ENCODE results near the gene ROR1.

The ROR1 gene

DNA sequence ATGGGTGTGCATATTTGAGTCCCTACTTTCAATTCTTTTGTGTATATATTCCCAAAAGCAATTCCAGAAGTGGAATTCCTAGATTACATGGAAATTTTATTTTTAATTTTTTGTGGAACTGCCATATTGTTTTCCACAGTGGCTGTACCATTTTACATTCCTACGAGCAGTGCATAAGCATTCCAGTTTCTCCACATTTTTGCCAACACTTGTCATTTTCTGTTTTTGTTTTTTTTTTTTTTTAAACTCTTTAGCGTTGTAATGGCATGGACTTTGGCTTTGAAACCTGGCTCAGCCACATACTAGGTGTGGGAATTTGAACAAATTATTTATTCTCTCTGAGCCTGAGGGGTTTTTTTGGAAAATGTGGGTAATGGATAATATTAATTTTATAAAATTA is 215.1 kb downstream of the ROR1 start:
- in situ Hi-C loops (cut with MboI; ENCODE audit: low sequenced_read_pairs, unreplicated experiment): no loop called here
- TF ChIP-seq, protein P1, sequence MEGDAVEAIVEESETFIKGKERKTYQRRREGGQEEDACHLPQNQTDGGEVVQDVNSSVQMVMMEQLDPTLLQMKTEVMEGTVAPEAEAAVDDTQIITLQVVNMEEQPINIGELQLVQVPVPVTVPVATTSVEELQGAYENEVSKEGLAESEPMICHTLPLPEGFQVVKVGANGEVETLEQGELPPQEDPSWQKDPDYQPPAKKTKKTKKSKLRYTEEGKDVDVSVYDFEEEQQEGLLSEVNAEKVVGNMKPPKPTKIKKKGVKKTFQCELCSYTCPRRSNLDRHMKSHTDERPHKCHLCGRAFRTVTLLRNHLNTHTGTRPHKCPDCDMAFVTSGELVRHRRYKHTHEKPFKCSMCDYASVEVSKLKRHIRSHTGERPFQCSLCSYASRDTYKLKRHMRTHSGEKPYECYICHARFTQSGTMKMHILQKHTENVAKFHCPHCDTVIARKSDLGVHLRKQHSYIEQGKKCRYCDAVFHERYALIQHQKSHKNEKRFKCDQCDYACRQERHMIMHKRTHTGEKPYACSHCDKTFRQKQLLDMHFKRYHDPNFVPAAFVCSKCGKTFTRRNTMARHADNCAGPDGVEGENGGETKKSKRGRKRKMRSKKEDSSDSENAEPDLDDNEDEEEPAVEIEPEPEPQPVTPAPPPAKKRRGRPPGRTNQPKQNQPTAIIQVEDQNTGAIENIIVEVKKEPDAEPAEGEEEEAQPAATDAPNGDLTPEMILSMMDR (IDR thresholded peaks at IDR 0.05; ENCODE audit: borderline replicate concordance, control extremely low read depth, extremely low read depth, insufficient read depth, missing control alignments): no peak
- DNase-seq (ENCODE audit: low spot score): no peak

DNA sequence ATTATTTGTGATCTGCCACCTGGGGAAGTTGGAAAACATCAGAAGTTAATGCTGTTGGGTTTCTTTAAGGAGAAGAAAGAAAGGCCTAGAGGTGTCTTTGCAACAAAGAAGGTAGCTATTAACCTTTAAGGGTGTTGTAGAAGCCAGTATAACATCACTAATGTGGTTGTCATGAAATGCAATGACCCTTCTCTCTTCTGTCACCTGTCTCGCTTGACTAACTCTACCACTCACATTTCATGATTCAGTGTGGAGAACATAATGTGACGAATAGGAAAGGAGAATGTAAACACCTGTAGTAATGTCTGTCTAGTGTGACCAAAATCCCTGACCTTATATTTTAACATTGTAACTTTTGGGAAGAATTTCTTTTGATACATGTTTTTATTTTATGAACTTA is 217.9 kb downstream of the ROR1 start:
- TF ChIP-seq, protein P1 (IDR thresholded peaks at IDR 0.05; ENCODE audit: borderline replicate concordance, control extremely low read depth, extremely low read depth, insufficient read depth, missing control alignments): no peak
- in situ Hi-C loops (cut with MboI; ENCODE audit: low sequenced_read_pairs, unreplicated experiment): no loop called here
- DNase-seq (ENCODE audit: low spot score): no peak

DNA sequence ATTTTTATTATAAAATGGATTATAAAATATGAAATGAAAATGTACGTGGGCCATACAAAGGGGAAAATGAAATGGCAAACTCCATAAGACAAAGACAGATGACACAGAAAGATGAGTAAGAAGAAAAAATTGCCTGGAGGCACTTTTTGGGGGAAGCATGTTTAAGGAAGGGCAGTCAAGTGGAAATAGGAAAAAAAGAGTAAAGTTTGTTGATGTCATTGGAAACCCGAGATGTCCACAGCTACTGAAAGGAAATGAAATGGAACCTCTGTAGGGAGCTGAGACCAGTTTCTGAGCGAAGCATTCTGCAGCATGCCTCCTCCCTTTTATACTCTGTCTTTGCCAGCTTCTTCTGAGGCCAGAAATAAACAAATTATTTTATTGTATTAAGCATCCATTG is 226.2 kb downstream of the ROR1 start:
- in situ Hi-C loops (cut with MboI; ENCODE audit: low sequenced_read_pairs, unreplicated experiment): no loop called here
- TF ChIP-seq, protein P1 (IDR thresholded peaks at IDR 0.05; ENCODE audit: borderline replicate concordance, control extremely low read depth, extremely low read depth, insufficient read depth, missing control alignments): no peak
- no peak for DNase-seq (ENCODE audit: low spot score)

DNA sequence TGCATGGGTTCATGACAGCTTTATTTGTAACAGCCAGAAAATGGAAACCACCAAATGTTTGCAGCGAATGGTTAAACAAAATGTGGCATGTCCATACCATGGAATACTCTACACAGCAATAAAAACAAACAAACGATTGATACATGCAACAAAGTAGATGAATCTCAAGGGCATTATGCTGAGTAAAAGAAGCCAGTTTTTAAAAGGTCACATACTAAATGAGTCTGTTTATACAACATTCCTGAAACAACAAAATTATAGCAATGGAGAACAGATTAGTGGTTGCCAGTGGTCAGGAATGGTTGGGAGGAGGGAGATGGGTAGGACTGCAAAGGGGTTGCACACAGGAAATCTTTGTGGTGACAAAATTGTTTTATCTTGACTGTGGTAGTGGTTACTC is 227.2 kb downstream of the ROR1 start:
- in situ Hi-C loops (cut with MboI; ENCODE audit: low sequenced_read_pairs, unreplicated experiment): no loop called here
- DNase-seq (ENCODE audit: low spot score): no peak
- TF ChIP-seq, protein P1 (IDR thresholded peaks at IDR 0.05; ENCODE audit: borderline replicate concordance, control extremely low read depth, extremely low read depth, insufficient read depth, missing control alignments): no peak

DNA sequence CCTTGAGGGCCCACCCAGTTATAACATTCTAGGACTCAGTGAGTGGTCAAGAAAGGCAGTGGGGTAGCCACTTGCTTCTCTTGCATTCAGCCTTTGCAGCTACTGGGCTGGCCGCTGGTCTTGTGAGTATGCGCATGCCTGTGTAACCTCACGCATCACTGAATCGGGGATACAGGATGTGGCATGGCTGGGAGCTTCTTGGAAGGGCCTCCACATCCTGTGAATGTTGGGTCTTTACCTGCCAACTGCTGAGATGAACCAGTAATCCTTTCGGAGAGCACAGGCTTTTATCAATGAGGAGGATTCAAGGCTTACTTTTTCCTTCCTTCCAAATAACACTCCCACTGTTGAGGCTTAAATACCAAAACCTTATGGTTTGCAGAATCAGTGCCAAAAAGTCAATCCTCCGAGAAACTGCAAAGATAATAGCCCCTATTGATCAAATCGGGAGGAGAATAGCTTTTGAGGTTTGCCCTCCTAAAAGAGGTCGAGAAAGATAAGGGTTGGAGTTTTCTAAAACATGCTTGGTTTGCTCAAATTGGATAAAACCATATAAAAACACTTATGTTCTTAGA is 230.7 kb downstream of the ROR1 start:
- no peak for DNase-seq (ENCODE audit: low spot score)
- in situ Hi-C loops (cut with MboI; ENCODE audit: low sequenced_read_pairs, unreplicated experiment): no loop called here
- TF ChIP-seq, protein P1 (IDR thresholded peaks at IDR 0.05; ENCODE audit: borderline replicate concordance, control extremely low read depth, extremely low read depth, insufficient read depth, missing control alignments): no peak

DNA sequence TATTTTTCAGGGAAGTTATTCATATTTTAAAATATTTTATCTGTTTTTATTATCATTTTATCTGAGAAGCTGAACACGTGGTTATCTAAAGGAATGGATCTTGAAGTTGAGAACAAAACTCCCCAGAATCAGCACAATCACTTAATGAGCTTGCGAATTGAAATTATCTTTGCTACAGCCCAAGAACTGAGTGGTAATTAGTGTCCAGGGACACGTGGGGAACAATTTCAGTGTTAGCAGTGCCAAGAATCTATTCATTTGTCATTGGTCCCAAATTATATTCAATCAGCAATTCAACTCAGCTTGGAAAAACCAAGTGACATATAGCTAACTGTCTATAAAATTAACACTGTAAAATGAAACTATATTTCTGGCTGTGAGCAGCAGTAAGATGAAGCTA is 232.0 kb downstream of the ROR1 start:
- TF ChIP-seq, protein P1 (IDR thresholded peaks at IDR 0.05; ENCODE audit: borderline replicate concordance, control extremely low read depth, extremely low read depth, insufficient read depth, missing control alignments): no peak
- in situ Hi-C loops (cut with MboI; ENCODE audit: low sequenced_read_pairs, unreplicated experiment): no loop called here
- no peak for DNase-seq (ENCODE audit: low spot score)
